Vagina (tissue), 2 donors: ENCODE data around the gene C2orf49. TPM values are rescaled to one million over a fixed set of nuclear protein-coding genes. Genes with fewer than 3 reads are reported as not detected.

Experiments used
- DNase-seq, 2 donors: peaks; one replicate each; pipeline ENCODE4 v3.0.0-alpha.2; 2017; ENCODE audit errors: extremely low spot score in 2 of 2
- H3K27ac ChIP-seq: fragments of 200-600 bp; sonication (generic); one replicate; pipeline ENCODE4 v1.5.1; 2019
- H3K27me3 ChIP-seq: fragments of 200-600 bp; sonication (generic); one replicate; pipeline ENCODE4 v1.5.1; 2019
- H3K36me3 ChIP-seq, 2 donors: fragments of 200-600 bp; sonication (generic); one replicate each; pipeline ENCODE4 v1.5.1; 2017 to 2019
- H3K4me1 ChIP-seq: fragments of 200-600 bp; sonication (generic); one replicate; pipeline ENCODE4 v1.5.1; 2019
- H3K4me3 ChIP-seq, 2 donors: fragments of 200-600 bp; sonication (generic); 1 replicate in 1 of 2; 2 replicates in 1 of 2; pipeline ENCODE4 v1.5.1; 2016 to 2019
- H3K9me3 ChIP-seq: fragments of 200-600 bp; sonication (generic); one replicate; pipeline ENCODE4 v1.5.1; 2019
- POLR2A ChIP-seq, 2 donors: fragments of 450-650 bp; IDR thresholded peaks; one replicate each; pipeline ENCODE4 v1.6.1; 2017; ENCODE audit warnings: antibody characterized with exemption in 2 of 2, mild to moderate bottlenecking in 2 of 2, moderate library complexity in 2 of 2
- POLR2AphosphoS5 ChIP-seq, 2 donors: sonication (generic); formaldehyde crosslinking; IDR thresholded peaks; one replicate each; pipeline ENCODE4 v1.9.0; 2017; ENCODE audit warnings: antibody characterized with exemption in 2 of 2, mild to moderate bottlenecking in 2 of 2, low read depth in 1 of 2; ENCODE audit not compliant: insufficient read depth in 1 of 2
- intact Hi-C: fragments of 100-400 bp; cut with DNase I; formaldehyde crosslinking; loops from one replicate; pipeline ENCODE4 v1.15.1; 2023
- total RNA-seq: library from RNA; depleted of rRNA; stranded (reverse); fragments of >200 nt; gene quantifications from one replicate; pipeline ENCODE4 v1.2.3, GENCODE V29; 2016
- TF ChIP-seq, protein P1 (sequence below), 3 experiments: fragments of 450-650 bp in 2 of 3; fragments of 200-600 bp in 1 of 3; sonication (generic) in 1 of 3; IDR thresholded peaks; one replicate each; pipeline ENCODE4 v1.5.1; 2017 to 2019; ENCODE audit warnings: antibody characterized with exemption in 3 of 3, mild to moderate bottlenecking in 2 of 3, moderate library complexity in 2 of 3

Gene C2orf49
- total RNA-seq, 1 donor from 2014 or later: 14.0 TPM

DNA sequence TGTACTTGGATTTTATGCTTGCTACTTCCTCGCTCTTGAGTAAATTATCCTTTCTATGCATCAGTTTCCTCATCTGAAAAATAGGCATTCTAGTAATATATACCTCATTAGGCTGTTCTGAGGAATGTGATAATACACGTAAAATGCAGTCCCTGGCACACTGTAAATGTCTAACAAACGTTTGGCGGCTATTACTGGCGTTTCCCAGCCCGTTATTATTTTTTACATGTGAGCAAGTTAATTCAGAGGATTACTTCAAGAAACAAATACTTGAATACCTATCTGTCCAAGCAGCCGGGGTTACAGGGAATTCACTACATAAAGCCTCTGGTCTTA lies 586 bp upstream of the C2orf49 start:
- Histone ChIP-seq H3K9me3 (no peaks in the 10 kb centered on the region), H3K36me3 (peaks cover 0 to 10% of the 10 kb centered on the region in 2 donors), H3K27ac (peak overlapping the region; percentile 91), H3K4me1 (peaks cover 27% of the 10 kb centered on the region), H3K4me3 (peak overlapping the region; percentile 81 to 84), H3K27me3 (no peaks in the 10 kb centered on the region)
- intact Hi-C loops: no loop called here
- no peak for DNase-seq
- no peak for TF ChIP-seq POLR2A (IDR thresholded peaks at IDR 0.05)
- no peak for TF ChIP-seq POLR2AphosphoS5 (IDR thresholded peaks at IDR 0.05; ENCODE audit: insufficient read depth in 1 of 2, low read depth in 1 of 2)
- TF ChIP-seq, protein P1, sequence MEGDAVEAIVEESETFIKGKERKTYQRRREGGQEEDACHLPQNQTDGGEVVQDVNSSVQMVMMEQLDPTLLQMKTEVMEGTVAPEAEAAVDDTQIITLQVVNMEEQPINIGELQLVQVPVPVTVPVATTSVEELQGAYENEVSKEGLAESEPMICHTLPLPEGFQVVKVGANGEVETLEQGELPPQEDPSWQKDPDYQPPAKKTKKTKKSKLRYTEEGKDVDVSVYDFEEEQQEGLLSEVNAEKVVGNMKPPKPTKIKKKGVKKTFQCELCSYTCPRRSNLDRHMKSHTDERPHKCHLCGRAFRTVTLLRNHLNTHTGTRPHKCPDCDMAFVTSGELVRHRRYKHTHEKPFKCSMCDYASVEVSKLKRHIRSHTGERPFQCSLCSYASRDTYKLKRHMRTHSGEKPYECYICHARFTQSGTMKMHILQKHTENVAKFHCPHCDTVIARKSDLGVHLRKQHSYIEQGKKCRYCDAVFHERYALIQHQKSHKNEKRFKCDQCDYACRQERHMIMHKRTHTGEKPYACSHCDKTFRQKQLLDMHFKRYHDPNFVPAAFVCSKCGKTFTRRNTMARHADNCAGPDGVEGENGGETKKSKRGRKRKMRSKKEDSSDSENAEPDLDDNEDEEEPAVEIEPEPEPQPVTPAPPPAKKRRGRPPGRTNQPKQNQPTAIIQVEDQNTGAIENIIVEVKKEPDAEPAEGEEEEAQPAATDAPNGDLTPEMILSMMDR (IDR thresholded peaks at IDR 0.05): no peak

DNA sequence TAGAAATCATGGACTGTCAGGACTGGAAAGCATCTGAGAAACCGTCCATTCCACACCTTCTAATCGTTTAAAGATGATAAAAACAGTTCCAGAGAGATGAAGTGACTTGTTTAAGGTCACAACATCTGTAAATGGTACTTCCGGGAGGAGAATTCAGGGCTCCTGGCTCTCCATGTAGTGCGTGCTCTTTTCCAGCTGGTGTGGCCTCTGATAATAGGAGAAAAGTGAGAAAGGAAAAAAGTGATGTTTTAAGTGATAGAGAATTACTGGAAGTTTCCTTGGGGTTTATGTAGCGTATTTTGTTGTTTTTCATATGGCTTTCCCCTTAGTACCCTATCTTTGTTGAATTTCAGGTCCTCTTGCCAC lies 663 bp downstream of the C2orf49 start:
- TF ChIP-seq POLR2A (IDR thresholded peaks at IDR 0.05): no peak
- no peak for TF ChIP-seq POLR2AphosphoS5 (IDR thresholded peaks at IDR 0.05; ENCODE audit: insufficient read depth in 1 of 2, low read depth in 1 of 2)
- TF ChIP-seq, protein P1 (IDR thresholded peaks at IDR 0.05): no peak
- Histone ChIP-seq H3K36me3 (peaks cover 0 to 22% of the 10 kb centered on the region in 2 donors), H3K4me1 (peaks cover 27% of the 10 kb centered on the region), H3K27me3 (no peaks in the 10 kb centered on the region), H3K9me3 (no peaks in the 10 kb centered on the region), H3K27ac (peak overlapping the region; percentile 91), H3K4me3 (peak overlapping the region; percentile 81 to 84)
- intact Hi-C loops: no loop called here
- DNase-seq: no peak

DNA sequence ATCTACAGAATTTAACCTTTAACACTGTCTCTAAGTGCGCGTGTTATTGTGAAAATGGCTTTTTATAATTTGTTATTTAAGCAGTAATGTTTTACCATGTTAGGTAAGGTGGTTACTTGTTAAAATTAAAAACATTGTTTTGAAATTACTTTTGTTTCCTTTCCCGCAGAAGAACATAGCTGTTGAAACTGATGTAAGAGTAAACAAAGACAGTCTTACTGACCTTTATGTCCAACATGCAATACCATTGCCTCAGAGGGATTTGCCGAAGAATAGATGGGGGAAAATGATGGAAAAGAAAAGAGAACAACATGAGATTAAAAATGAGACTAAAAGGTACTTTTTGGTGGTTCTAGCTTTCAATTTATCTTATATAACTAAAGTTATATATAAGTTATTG lies 2.1 kb downstream of the C2orf49 start:
- Histone ChIP-seq H3K9me3 (no peaks in the 10 kb centered on the region), H3K4me3 (no peak overlapping the region), H3K4me1 (peaks cover 27% of the 10 kb centered on the region), H3K36me3 (peaks cover 0 to 34% of the 10 kb centered on the region in 2 donors), H3K27me3 (no peaks in the 10 kb centered on the region), H3K27ac (no peak overlapping the region)
- intact Hi-C loops: no loop called here
- TF ChIP-seq, protein P1 (IDR thresholded peaks at IDR 0.05): no peak
- no peak for TF ChIP-seq POLR2AphosphoS5 (IDR thresholded peaks at IDR 0.05; ENCODE audit: insufficient read depth in 1 of 2, low read depth in 1 of 2)
- no peak for DNase-seq

DNA sequence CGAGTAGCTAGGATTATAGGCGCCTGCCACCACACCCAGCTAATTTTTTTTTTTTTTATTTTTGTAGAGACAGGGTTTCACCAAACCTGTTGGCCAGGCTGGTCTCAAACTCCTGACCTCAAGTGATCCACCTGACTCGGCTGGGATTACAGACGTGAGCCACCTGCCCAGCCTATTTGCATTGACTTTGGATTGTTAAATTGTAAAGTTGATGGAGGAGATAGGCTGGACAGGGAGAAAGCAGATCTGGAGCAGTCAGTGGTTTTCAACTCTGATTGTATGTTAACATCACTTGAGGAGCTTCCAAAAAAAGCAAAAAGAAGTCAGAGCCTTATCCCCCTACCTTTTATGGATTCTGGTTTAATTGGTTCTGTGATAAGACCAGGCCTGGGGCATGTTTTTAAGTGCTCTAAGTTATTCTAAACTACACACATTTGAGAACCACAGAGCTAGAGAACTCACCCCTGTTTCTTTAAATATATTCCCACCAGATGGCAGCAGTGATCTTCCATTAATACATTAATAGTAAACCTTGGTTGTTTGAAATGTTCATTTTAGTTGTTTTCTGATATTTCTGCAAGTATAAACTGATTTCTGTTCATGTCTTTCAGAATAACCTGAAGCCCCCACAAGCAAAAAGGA lies 7.5 kb downstream of the C2orf49 start:
- intact Hi-C loops: no loop called here
- Histone ChIP-seq H3K4me3 (no peak overlapping the region), H3K4me1 (peaks cover under 1% of the 10 kb centered on the region), H3K9me3 (no peaks in the 10 kb centered on the region), H3K27me3 (no peaks in the 10 kb centered on the region), H3K27ac (no peak overlapping the region), H3K36me3 (peaks cover 6 to 72% of the 10 kb centered on the region in 2 donors)
- TF ChIP-seq, protein P1 (IDR thresholded peaks at IDR 0.05): peak in 1 of 3 experiments; percentile 21
- no peak for TF ChIP-seq POLR2A (IDR thresholded peaks at IDR 0.05)
- DNase-seq: no peak

DNA sequence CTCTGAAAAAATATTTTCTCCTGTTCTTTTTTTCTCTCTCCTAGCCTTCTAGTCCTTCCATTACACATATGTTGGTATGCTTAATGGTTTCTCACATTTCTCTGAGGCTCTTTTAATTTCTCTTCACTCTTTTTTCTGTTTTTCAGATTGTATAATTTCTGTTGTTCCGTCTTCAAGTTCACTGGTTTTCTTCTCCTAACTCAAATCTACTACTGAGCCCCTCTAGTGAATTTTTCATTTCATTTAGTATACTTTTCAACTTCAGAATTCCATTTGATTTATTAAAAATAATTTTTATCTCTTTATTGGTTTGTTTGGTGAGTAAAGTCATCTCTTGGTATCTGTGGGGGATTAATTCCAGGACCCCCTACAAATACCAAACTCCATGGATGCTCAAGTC lies 19.8 kb downstream of the C2orf49 start:
- Histone ChIP-seq H3K9me3 (no peaks in the 10 kb centered on the region), H3K4me3 (no peak overlapping the region), H3K27ac (no peak overlapping the region), H3K36me3 (peaks cover 0 to 61% of the 10 kb centered on the region in 2 donors), H3K27me3 (no peaks in the 10 kb centered on the region), H3K4me1 (no peaks in the 10 kb centered on the region)
- intact Hi-C loops: no loop called here
- no peak for TF ChIP-seq POLR2AphosphoS5 (IDR thresholded peaks at IDR 0.05; ENCODE audit: insufficient read depth in 1 of 2, low read depth in 1 of 2)
- TF ChIP-seq, protein P1 (IDR thresholded peaks at IDR 0.05): no peak
- TF ChIP-seq POLR2A (IDR thresholded peaks at IDR 0.05): no peak
- DNase-seq: no peak
